ENCODE data around the gene NFATC2.

GRCh38 chr20:51566594-51566993, 24.1 kb upstream of the NFATC2 start:
- TF ChIP-seq YY1 (IDR thresholded peaks at IDR 0.05; ENCODE audit: insufficient read depth, insufficient read length) (no peak), SUZ12 (IDR thresholded peaks at IDR 0.05; ENCODE audit: extremely low read depth, insufficient read depth, insufficient read length) (no peak), ZNF274 (IDR thresholded peaks at IDR 0.05; ENCODE audit: low read depth, low read length) (no peak)

All from NT2/D1 (cell line).